ENCODE data around the gene DNPH1. TPM values are rescaled to one million over a fixed set of nuclear protein-coding genes. Genes with fewer than 3 reads are reported as not detected.

The DNPH1 gene
- polyA plus RNA-seq, 1 donor from 2014 or later = 48.3 TPM

- Histone ChIP-seq H2AFZ (ENCODE audit: low read depth, low read length) (no peak overlapping the region), H4K20me1 (ENCODE audit: insufficient read depth) (no peaks in the 10 kb centered on the region), H3K4me2 (ENCODE audit: low read length) (no peak overlapping the region), H3K9me3 (ENCODE audit: low read length) (no peaks in the 10 kb centered on the region), H3K9me2 (ENCODE audit: insufficient read depth, low read length) (no peaks in the 10 kb centered on the region), H3K27ac (ENCODE audit: low read length) (no peak overlapping the region), H3K27me3 (ENCODE audit: insufficient read depth, low read depth, low read length) (no peaks in the 10 kb centered on the region), H3F3A (ENCODE audit: insufficient read depth, low read length, poor library complexity, severe bottlenecking) (no peaks in the 10 kb centered on the region), H3K4me3 (ENCODE audit: low read length) (no peak overlapping the region), H3K9ac (ENCODE audit: low read length) (no peak overlapping the region), H3K79me2 (replicated peaks; ENCODE audit: insufficient read depth, low read length) (no peaks in the 10 kb centered on the region), H3K36me3 (ENCODE audit: insufficient read depth, low read length) (peaks cover 4% of the 10 kb centered on the region)
- TF ChIP-seq EZH2 (IDR thresholded peaks at IDR 0.05; ENCODE audit: borderline replicate concordance, insufficient read depth, low read length, poor library complexity, severe bottlenecking) (no peak), POLR2AphosphoS5 (IDR thresholded peaks at IDR 0.05) (no peak), REST (IDR thresholded peaks at IDR 0.05; ENCODE audit: borderline replicate concordance) (no peak), SMC3 (conservative IDR thresholded peaks at IDR 0.05; ENCODE audit: poor library complexity) (no peak), MXI1 (conservative IDR thresholded peaks at IDR 0.05; ENCODE audit: poor library complexity, severe bottlenecking) (no peak), EP300 (conservative IDR thresholded peaks at IDR 0.05; ENCODE audit: poor library complexity, severe bottlenecking) (no peak), TAF1 (IDR thresholded peaks at IDR 0.05; ENCODE audit: low read depth) (no peak), RAD21 (conservative IDR thresholded peaks at IDR 0.05) (no peak)
- TF ChIP-seq, protein P1, sequence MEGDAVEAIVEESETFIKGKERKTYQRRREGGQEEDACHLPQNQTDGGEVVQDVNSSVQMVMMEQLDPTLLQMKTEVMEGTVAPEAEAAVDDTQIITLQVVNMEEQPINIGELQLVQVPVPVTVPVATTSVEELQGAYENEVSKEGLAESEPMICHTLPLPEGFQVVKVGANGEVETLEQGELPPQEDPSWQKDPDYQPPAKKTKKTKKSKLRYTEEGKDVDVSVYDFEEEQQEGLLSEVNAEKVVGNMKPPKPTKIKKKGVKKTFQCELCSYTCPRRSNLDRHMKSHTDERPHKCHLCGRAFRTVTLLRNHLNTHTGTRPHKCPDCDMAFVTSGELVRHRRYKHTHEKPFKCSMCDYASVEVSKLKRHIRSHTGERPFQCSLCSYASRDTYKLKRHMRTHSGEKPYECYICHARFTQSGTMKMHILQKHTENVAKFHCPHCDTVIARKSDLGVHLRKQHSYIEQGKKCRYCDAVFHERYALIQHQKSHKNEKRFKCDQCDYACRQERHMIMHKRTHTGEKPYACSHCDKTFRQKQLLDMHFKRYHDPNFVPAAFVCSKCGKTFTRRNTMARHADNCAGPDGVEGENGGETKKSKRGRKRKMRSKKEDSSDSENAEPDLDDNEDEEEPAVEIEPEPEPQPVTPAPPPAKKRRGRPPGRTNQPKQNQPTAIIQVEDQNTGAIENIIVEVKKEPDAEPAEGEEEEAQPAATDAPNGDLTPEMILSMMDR (IDR thresholded peaks at IDR 0.05; ENCODE audit: poor library complexity, severe bottlenecking) = no peak
These were observed 31.9 kb upstream of the DNPH1 start for GRCh38 chr6:43261198-43261597.

DNA sequence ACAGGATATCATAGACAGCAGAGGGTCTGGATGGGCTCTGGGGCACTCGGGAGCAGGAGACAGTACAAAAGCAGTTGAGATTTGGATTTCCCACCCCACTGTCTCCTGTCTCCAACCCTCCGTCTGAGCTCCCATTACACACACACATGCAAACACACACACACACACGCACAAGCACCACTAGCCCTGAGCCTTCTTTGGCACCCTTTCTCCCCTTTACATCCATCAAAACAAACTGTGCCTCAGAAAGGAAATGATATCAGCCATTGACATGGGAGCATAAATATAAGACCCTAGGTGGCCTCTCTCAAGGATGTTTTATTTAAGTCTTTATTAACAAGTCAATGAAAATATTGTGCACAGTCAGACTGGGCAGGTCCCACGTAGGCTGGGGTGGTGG is 31.5 kb upstream of the DNPH1 start:
- H2AFZ ChIP-seq (ENCODE audit: low read depth, low read length) = no peak overlapping the region
- no peak overlapping the region for H3K27ac ChIP-seq (ENCODE audit: low read length)
- H3K9ac ChIP-seq (ENCODE audit: low read length) = no peak overlapping the region
- no peaks in the 10 kb centered on the region for H3F3A ChIP-seq (ENCODE audit: insufficient read depth, low read length, poor library complexity, severe bottlenecking)
- H3K4me2 ChIP-seq (ENCODE audit: low read length) = no peak overlapping the region
- H3K9me2 ChIP-seq (ENCODE audit: insufficient read depth, low read length) = no peaks in the 10 kb centered on the region
- no peaks in the 10 kb centered on the region for H3K79me2 ChIP-seq (replicated peaks; ENCODE audit: insufficient read depth, low read length)
- TF ChIP-seq SMC3 (conservative IDR thresholded peaks at IDR 0.05; ENCODE audit: poor library complexity) = no peak
- no peak for TF ChIP-seq EZH2 (IDR thresholded peaks at IDR 0.05; ENCODE audit: borderline replicate concordance, insufficient read depth, low read length, poor library complexity, severe bottlenecking)
- no peak for TF ChIP-seq EP300 (conservative IDR thresholded peaks at IDR 0.05; ENCODE audit: poor library complexity, severe bottlenecking)
- no peak for TF ChIP-seq REST (IDR thresholded peaks at IDR 0.05; ENCODE audit: borderline replicate concordance)
- no peak for TF ChIP-seq POLR2AphosphoS5 (IDR thresholded peaks at IDR 0.05)
- TF ChIP-seq RAD21 (conservative IDR thresholded peaks at IDR 0.05) = no peak
- TF ChIP-seq MXI1 (conservative IDR thresholded peaks at IDR 0.05; ENCODE audit: poor library complexity, severe bottlenecking) = no peak
- TF ChIP-seq, protein P1 (IDR thresholded peaks at IDR 0.05; ENCODE audit: poor library complexity, severe bottlenecking) = no peak
- TF ChIP-seq TAF1 (IDR thresholded peaks at IDR 0.05; ENCODE audit: low read depth) = no peak
- H3K9me3 ChIP-seq (ENCODE audit: low read length) = no peaks in the 10 kb centered on the region
- H3K36me3 ChIP-seq (ENCODE audit: insufficient read depth, low read length) = peaks cover 4% of the 10 kb centered on the region
- no peak overlapping the region for H3K4me3 ChIP-seq (ENCODE audit: low read length)
- no peaks in the 10 kb centered on the region for H3K27me3 ChIP-seq (ENCODE audit: insufficient read depth, low read depth, low read length)
- H4K20me1 ChIP-seq (ENCODE audit: insufficient read depth) = no peaks in the 10 kb centered on the region

All from neural cell (in vitro differentiated cells).